GM21619 (cell line): ENCODE measurements around the gene DNMT1.

ENCODE experiments used
- ATAC-seq: cut with Tn5 transposase; IDR thresholded peaks from one replicate; pipeline ENCODE4 v1.9.1; 2021; ENCODE audit not compliant: unreplicated experiment

DNMT1 gene

GRCh38 chr19:10100163-10100785 lies 94.5 kb downstream of the DNMT1 start:
- no peak for ATAC-seq

GRCh38 chr19:10096615-10096963 lies 98.2 kb downstream of the DNMT1 start:
- ATAC-seq, result no peak

- peak; percentile 68 for ATAC-seq
These were observed 98.7 kb downstream of the DNMT1 start for GRCh38 chr19:10095948-10096614.

- ATAC-seq, result no peak
These were observed 99.2 kb downstream of the DNMT1 start for GRCh38 chr19:10095622-10095947.

- ATAC-seq, result no peak
These were observed 101.2 kb downstream of the DNMT1 start for GRCh38 chr19:10093295-10094186.

- ATAC-seq, result no peak
These were observed 102.0 kb downstream of the DNMT1 start for GRCh38 chr19:10092648-10093294.

GRCh38 chr19:10091895-10092641 lies 102.7 kb downstream of the DNMT1 start:
- no peak for ATAC-seq

GRCh38 chr19:10091370-10091687 lies 103.4 kb downstream of the DNMT1 start:
- no peak for ATAC-seq

- ATAC-seq, result no peak
These were observed 104.9 kb downstream of the DNMT1 start for GRCh38 chr19:10089801-10090375.

GRCh38 chr19:10088949-10089554 lies 105.7 kb downstream of the DNMT1 start:
- no peak for ATAC-seq

GRCh38 chr19:10087296-10088061 lies 107.3 kb downstream of the DNMT1 start:
- no peak for ATAC-seq

GRCh38 chr19:10086591-10087192 lies 108.1 kb downstream of the DNMT1 start:
- no peak for ATAC-seq

GRCh38 chr19:10085641-10086590 lies 108.8 kb downstream of the DNMT1 start, which contains the start of gene SHFL:
TSS of gene SHFL (plus strand) at chr19:10086317. CDS start at chr19:10086428, 111 bp downstream.
- peak; percentile 78 for ATAC-seq

GRCh38 chr19:10084803-10085202 lies 110.0 kb downstream of the DNMT1 start:
- ATAC-seq, result no peak

- no peak for ATAC-seq
These were observed 110.8 kb downstream of the DNMT1 start for GRCh38 chr19:10083911-10084310.
